ENCODE results near the gene CLNK.

GRCh38 chr4:10492464-10492863, 192.1 kb downstream of the CLNK start:
- no peak for TF ChIP-seq CTCF (IDR thresholded peaks at IDR 0.05)
- TF ChIP-seq EZH2 (IDR thresholded peaks at IDR 0.05; ENCODE audit: borderline replicate concordance, insufficient read depth, low read depth, low read length, poor library complexity, severe bottlenecking), result no peak

All from B cell (primary cell).